Endodermal cell (in vitro differentiated cells): ENCODE data around the gene ANO8. TPM values are rescaled to one million over a fixed set of nuclear protein-coding genes. Genes with fewer than 3 reads are reported as not detected.

ENCODE experiments used
- DNase-seq: peaks from one replicate; pipeline ENCODE4 v3.0.0-alpha.2; 2017
- H3K27ac ChIP-seq: 2 replicates; pipeline ENCODE4 v1.5.1; 2013; ENCODE audit warnings: mild to moderate bottlenecking, low read depth, low read length, moderate library complexity
- H3K27me3 ChIP-seq: 2 replicates; pipeline ENCODE4 v1.6.1; 2013; ENCODE audit warnings: mild to moderate bottlenecking, low read length, moderate library complexity; ENCODE audit not compliant: insufficient read depth, control insufficient read depth, poor library complexity, severe bottlenecking
- H3K36me3 ChIP-seq: 2 replicates; pipeline ENCODE4 v1.7.0; 2013; ENCODE audit warnings: mild to moderate bottlenecking, low read length, moderate library complexity; ENCODE audit not compliant: control insufficient read depth, insufficient read depth
- H3K4me1 ChIP-seq: one replicate; pipeline ENCODE4 v1.7.0; 2013; ENCODE audit warnings: low read length; ENCODE audit not compliant: control insufficient read depth, insufficient read depth
- H3K4me3 ChIP-seq: 2 replicates; pipeline ENCODE4 v1.5.1; 2013; ENCODE audit warnings: mild to moderate bottlenecking, low read length, moderate library complexity
- H3K9ac ChIP-seq: 2 replicates; pipeline ENCODE4 v1.6.1; 2013; ENCODE audit warnings: mild to moderate bottlenecking, low read length, moderate library complexity; ENCODE audit not compliant: poor library complexity, severe bottlenecking; ENCODE audit errors: extremely low read depth
- H3K9me3 ChIP-seq: 2 replicates; pipeline ENCODE4 v1.6.1; 2013; ENCODE audit warnings: mild to moderate bottlenecking, low read length, moderate library complexity; ENCODE audit not compliant: control insufficient read depth
- H3K27ac Mint-ChIP-seq: 2 replicates; pipeline ENCODE4 v1.8.0; 2020; ENCODE audit warnings: mixed read lengths
- H3K27me3 Mint-ChIP-seq: 2 replicates; pipeline ENCODE4 v1.8.0; 2021; ENCODE audit warnings: mild to moderate bottlenecking, mixed read lengths; ENCODE audit not compliant: insufficient read depth
- H3K36me3 Mint-ChIP-seq: 2 replicates; pipeline ENCODE4 v1.8.0; 2020; ENCODE audit warnings: low read depth, mixed read lengths
- H3K4me1 Mint-ChIP-seq: 2 replicates; pipeline ENCODE4 v1.8.0; 2020; ENCODE audit warnings: mixed read lengths
- H3K4me3 Mint-ChIP-seq: 2 replicates; pipeline ENCODE4 v1.8.0; 2020; ENCODE audit warnings: mild to moderate bottlenecking, moderate library complexity, mixed read lengths
- H3K9me3 Mint-ChIP-seq: 2 replicates; pipeline ENCODE4 v1.8.0; 2020; ENCODE audit warnings: mild to moderate bottlenecking, mixed read lengths
- WGBS, 2 experiments: methylation state at CpG; one replicate each; pipeline versions ENCODE4 v1.1.5 to v1.1.7; 2013; ENCODE audit warnings: missing lambda C conversion rate in 2 of 2, mixed read lengths in 1 of 2; ENCODE audit not compliant: insufficient coverage in 1 of 2, insufficient read length in 1 of 2; 5-methylcytosine and 5-hydroxymethylcytosine counted together
- total RNA-seq, 2 donors: library from RNA; stranded (reverse); fragmentation: NEBNext Ultra II Directional in 1 of 2; extraction: Animal tissue kit (Norgen Biotek cat#: 25700) in 1 of 2; gene quantifications; 2 replicates in 1 of 2; 3 replicates in 1 of 2; pipeline ENCODE4 v1.2.1, GENCODE V29; 2021
- TF ChIP-seq, protein P1 (sequence below): fragments of 200-600 bp; sonication (generic); conservative IDR thresholded peaks from 2 replicates; pipeline ENCODE4 v1.5.0; 2021; ENCODE audit warnings: antibody characterized with exemption, mild to moderate bottlenecking

ANO8 gene
- total RNA-seq, 2 donors from 2014 or later = 27.5 to 29.5 TPM

DNA sequence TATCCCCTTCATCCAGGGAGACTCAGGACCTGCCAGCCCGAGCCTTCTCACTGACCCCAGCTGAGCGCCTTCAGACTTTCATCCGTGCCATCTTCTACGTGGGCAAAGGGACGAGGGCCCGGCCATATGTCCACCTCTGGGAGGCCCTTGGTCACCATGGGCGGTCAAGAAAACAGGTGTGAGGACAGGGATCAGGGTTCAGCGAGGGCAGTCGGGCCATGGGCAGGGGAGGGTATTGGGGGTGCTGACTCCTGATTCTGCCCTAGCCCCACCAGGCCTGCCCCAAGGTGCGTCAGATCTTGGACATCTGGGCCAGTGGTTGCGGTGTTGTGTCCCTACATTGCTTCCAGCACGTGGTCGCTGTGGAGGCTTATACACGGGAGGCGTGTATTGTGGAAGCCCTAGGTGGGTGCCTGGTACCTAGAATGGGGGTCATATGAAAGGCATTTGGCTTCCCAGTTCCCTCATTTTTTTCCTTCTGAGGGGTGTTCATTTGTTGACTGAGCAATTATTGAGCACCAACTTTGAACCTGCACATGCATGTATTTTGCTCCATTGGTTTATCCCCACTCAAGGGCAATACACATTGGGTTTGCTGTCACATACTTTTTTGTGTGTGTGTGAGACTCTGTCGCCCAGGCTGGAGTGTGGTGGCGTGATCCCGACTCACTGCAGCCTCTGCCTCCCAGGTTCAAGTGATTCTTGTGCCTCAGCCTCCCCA lies 49.1 kb downstream of the ANO8 start:
- Histone ChIP-seq H3K36me3 (no peaks in the 10 kb centered on the region), H3K27me3 (peaks cover 5% of the 10 kb centered on the region), H3K9ac (no peak overlapping the region), H3K4me3 (no peak overlapping the region), H3K9me3 (no peaks in the 10 kb centered on the region), H3K4me1 (no peaks in the 10 kb centered on the region), H3K27ac (no peak overlapping the region)
- H3K27ac Mint-ChIP-seq = no peak overlapping the region
- H3K36me3 Mint-ChIP-seq = peaks cover 16% of the 10 kb centered on the region
- no peak for DNase-seq
- 89 to 94% methylated on average over 12 to 18 of the region's 18 CpGs for WGBS, 2 experiments
- TF ChIP-seq, protein P1, sequence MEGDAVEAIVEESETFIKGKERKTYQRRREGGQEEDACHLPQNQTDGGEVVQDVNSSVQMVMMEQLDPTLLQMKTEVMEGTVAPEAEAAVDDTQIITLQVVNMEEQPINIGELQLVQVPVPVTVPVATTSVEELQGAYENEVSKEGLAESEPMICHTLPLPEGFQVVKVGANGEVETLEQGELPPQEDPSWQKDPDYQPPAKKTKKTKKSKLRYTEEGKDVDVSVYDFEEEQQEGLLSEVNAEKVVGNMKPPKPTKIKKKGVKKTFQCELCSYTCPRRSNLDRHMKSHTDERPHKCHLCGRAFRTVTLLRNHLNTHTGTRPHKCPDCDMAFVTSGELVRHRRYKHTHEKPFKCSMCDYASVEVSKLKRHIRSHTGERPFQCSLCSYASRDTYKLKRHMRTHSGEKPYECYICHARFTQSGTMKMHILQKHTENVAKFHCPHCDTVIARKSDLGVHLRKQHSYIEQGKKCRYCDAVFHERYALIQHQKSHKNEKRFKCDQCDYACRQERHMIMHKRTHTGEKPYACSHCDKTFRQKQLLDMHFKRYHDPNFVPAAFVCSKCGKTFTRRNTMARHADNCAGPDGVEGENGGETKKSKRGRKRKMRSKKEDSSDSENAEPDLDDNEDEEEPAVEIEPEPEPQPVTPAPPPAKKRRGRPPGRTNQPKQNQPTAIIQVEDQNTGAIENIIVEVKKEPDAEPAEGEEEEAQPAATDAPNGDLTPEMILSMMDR = no peak
- H3K4me3 Mint-ChIP-seq = no peak overlapping the region
- H3K4me1 Mint-ChIP-seq = peaks cover 2% of the 10 kb centered on the region
- H3K9me3 Mint-ChIP-seq = peaks cover 6% of the 10 kb centered on the region
- peaks cover 9% of the 10 kb centered on the region for H3K27me3 Mint-ChIP-seq

DNA sequence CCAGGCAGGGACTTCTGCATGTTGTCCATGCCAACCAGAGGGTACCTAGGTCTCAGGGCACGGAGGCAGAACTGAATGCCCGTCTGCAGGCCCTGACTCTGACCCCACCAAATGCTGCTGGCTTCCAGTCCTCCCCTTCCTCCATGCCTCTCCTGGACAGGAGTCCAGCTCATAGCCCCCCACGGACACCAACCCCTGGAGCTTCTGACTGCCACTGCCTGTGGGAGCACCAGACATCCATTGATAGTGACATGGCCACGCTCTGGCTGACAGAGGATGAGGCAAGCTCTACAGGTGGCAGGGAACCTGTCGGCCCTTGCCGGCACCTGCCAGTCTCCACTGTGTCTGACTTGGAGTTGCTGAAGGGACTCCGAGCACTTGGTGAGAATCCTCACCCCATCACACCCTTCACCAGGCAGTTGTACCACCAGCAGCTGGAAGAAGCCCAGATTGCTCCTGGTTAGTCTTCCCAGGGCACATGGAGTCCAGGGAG lies 51.1 kb downstream of the ANO8 start:
- H3K4me3 Mint-ChIP-seq = no peak overlapping the region
- H3K9ac ChIP-seq = no peak overlapping the region

DNA sequence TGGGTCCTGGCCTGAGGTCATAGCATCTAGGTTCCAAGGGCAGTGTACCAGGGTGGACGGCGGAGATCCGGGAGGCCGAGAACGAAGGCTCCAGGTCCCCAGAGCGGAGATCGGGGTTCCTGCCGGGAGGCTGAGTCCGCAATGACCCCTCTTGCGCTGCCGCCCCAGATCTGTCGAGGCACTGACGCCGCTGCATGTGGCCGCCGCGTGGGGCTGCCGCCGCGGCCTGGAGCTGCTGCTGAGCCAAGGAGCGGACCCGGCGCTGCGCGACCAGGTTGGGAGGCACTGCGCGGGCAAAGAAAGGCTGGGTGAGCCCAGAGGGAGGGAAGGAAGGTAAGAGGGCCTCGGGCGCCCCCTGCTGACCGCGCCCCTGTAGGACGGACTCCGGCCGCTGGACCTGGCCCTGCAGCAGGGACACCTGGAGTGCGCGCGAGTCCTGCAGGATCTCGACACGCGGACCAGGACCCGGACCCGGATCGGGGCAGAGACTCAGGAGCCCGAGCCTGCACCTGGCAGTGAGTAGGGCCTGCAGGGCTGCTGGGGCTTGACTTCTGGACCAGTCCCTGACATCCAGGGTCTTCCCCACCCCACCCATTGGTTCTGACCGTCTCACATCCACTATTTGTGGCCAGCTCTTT lies 52.0 kb downstream of the ANO8 start:
- H3K36me3 ChIP-seq = peaks cover 9% of the 10 kb centered on the region
- Mint-ChIP-seq H3K9me3 (peaks cover 6% of the 10 kb centered on the region), H3K4me1 (peaks cover 2% of the 10 kb centered on the region), H3K27ac (no peak overlapping the region), H3K27me3 (peaks cover 9% of the 10 kb centered on the region), H3K36me3 (peaks cover 32% of the 10 kb centered on the region), H3K4me3 (peak overlapping the region; percentile 57)
- peaks cover 5% of the 10 kb centered on the region for H3K27me3 ChIP-seq
- TF ChIP-seq, protein P1 = peak; percentile 97
- H3K9me3 ChIP-seq = no peaks in the 10 kb centered on the region
- 18 to 19% methylated on average over 12 to 45 of the region's 45 CpGs for WGBS, 2 experiments
- peak; percentile 96 for DNase-seq
- H3K4me1 ChIP-seq = no peaks in the 10 kb centered on the region
- H3K4me3 ChIP-seq = peak overlapping the region; percentile 45
- no peak overlapping the region for H3K9ac ChIP-seq
- H3K27ac ChIP-seq = no peak overlapping the region

More for the DNA sequence above, 51.1 kb downstream of the ANO8 start:
- no peak for DNase-seq
- Histone ChIP-seq H3K36me3 (peaks cover 7% of the 10 kb centered on the region), H3K4me3 (no peak overlapping the region), H3K4me1 (no peaks in the 10 kb centered on the region), H3K27me3 (peaks cover 5% of the 10 kb centered on the region), H3K27ac (no peak overlapping the region), H3K9me3 (no peaks in the 10 kb centered on the region)
- TF ChIP-seq, protein P1 = no peak
- Mint-ChIP-seq H3K9me3 (peaks cover 6% of the 10 kb centered on the region), H3K27ac (no peak overlapping the region), H3K4me1 (peaks cover 2% of the 10 kb centered on the region), H3K27me3 (peaks cover 9% of the 10 kb centered on the region), H3K36me3 (peaks cover 26% of the 10 kb centered on the region)
- 87 to 90% methylated on average over 6 to 7 of the region's 7 CpGs for WGBS, 2 experiments
